Posterior vena cava (tissue), 2 donors: ENCODE data around the gene KCNK16. TPM values are rescaled to one million over a fixed set of nuclear protein-coding genes. Genes with fewer than 3 reads are reported as not detected.

Experiments used
- total RNA-seq, 2 donors: library from RNA; stranded (reverse); fragmentation: NEBNext Ultra II Directional; extraction: Animal tissue kit (Norgen Biotek cat#: 25700); gene quantifications; one replicate each; pipeline ENCODE4 v1.2.1, GENCODE V29; 2021
- donor health status: DM: yes; HTN: yes; CAD: no.
- donor health status: DM: yes; HTN: yes; CAD: no.

KCNK16 gene
- total RNA-seq, 2 donors from 2014 or later, result not detected

Other genes starting within 250 kb of the KCNK16 start
- 10 to 100 TPM; 11.1 to 11.2 TPM for gene SAYSD1, start 207.5 kb downstream of the KCNK16 start, total RNA-seq
- gene KCNK5, start 93.2 kb downstream of the KCNK16 start, total RNA-seq, result 1 to 10 TPM in 1 of 2 donors, under 1 TPM in 1; 0.76 to 2.1 TPM
- gene KCNK17, start 8.3 kb downstream of the KCNK16 start, total RNA-seq, result under 1 TPM; 0.48 to 0.74 TPM